GM15510 (cell line): ENCODE data around the gene HECA.

Experiments
- POLR2A ChIP-seq: IDR thresholded peaks from 3 replicates; pipeline ENCODE4 v1.6.1; 2011; ENCODE audit warnings: borderline replicate concordance; ENCODE audit not compliant: insufficient read length; ENCODE audit errors: extremely low read depth

HECA gene

DNA sequence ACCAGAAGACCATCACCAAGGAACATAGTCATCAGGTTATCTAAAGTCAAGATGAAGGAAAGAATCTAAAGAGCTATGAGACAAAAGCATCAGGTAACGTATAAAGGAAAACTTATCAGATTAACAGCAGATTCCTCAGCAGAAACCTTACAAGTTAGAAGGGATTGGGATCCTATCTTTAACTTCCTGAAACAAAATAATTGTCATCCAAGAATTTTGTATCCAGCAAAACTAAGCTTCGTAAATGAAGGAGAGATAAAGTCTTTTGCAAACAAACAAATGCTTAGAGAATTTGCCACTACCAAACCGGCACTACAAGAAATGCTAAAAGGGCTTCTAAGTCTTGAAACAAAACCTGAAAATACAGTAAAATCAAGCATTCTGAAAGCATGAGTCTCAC, 71.0 kb downstream of the HECA start:
- no peak for TF ChIP-seq POLR2A

DNA sequence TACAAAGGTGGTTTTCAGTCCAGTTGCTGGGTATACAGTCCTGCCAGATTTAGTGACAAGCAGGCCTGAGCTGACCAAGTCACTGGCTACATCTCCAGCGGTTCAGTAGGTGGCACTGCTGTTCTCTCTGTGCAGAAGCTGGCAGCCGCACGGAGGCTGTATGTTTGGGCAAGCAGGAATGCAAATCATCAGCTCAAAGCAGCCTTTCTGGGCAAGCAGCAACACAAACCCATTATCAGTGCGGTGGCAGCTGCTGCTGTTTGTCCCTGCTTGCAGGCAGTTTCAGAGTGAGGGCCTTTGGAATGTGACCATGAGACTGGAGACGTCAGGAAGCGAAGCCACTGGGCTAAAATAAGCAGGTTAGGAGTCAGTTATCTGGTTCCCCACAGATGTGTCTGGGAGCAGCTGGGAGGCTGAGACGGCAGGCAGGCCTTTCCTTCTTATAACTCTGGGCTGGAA, 84.4 kb downstream of the HECA start:
- TF ChIP-seq POLR2A: no peak

- TF ChIP-seq POLR2A: no peak
Measured at GRCh38 chr6:139219746-139220145, 84.9 kb downstream of the HECA start.
